HepG2 (cell line): ENCODE data around the gene R3HCC1L. TPM values are rescaled to one million over a fixed set of nuclear protein-coding genes. Genes with fewer than 3 reads are reported as not detected.

Source experiments
- ATAC-seq: fragments of 200-7000 bp; cut with Tn5 transposase; 3 replicates; pipeline ENCODE4 v1.9.1; 2020; ENCODE audit warnings: mild to moderate bottlenecking, moderate library complexity
- BruUV-seq: library from RNA; stranded (reverse); fragments of 400-500 nt; replicated peaks from 2 replicates; lab custom pipeline; 2021; lab: Mats Ljungman, UMichigan
- CTCF ChIA-PET: fragments of 300-600 bp; formaldehyde crosslinking; extraction: SDS; loops from one replicate; lab custom pipeline; 2021; ENCODE audit warnings: low total read pairs, inconsistent platforms, low intra/inter-chr PET ratio; lab: Yijun Ruan, JAX
- POLR2A ChIA-PET: fragments of 350-600 bp; sonication (Branson Sonifier 250); formaldehyde crosslinking; loops from one replicate; lab custom pipeline; 2020; ENCODE audit warnings: antibody characterized with exemption, inconsistent platforms; lab: Yijun Ruan, JAX
- DNase-seq: peaks from one replicate; pipeline ENCODE4 v3.0.0-alpha.2; 2015; ENCODE audit warnings: low spot score
- FAIRE-seq: peaks from 3 replicates; lab custom pipeline; 2011; peaks lifted over from hg19 to GRCh38; lab: Jason Lieb, UNC
- H2AFZ ChIP-seq: one replicate; pipeline ENCODE4 v1.6.1; 2011; ENCODE audit warnings: low read length, inconsistent platforms
- H3K27ac ChIP-seq: fragments of 300-600 bp; 3 replicates; pipeline ENCODE4 v1.8.0; 2011; ENCODE audit warnings: mixed run types, mild to moderate bottlenecking, mixed read lengths, low read length, inconsistent platforms; ENCODE audit not compliant: insufficient read depth; ENCODE audit errors: extremely low read length
- H3K27me3 ChIP-seq, 2 experiments: fragments of 200-600 bp in 1 of 2; 2 replicates in 1 of 2; 3 replicates in 1 of 2; pipeline versions ENCODE4 v1.6.0 to v1.8.0; 2011; ENCODE audit warnings: low read length in 2 of 2, mild to moderate bottlenecking in 2 of 2, moderate library complexity in 2 of 2, inconsistent platforms in 1 of 2; ENCODE audit not compliant: insufficient read depth in 2 of 2, control insufficient read depth in 1 of 2
- H3K36me3 ChIP-seq, 2 experiments: fragments of 200-600 bp in 1 of 2; replicated peaks in 1 of 2; 2 replicates in 1 of 2; 3 replicates in 1 of 2; pipeline versions ENCODE4 v1.5.1 to v1.8.0; 2011; ENCODE audit warnings: low read length in 2 of 2, inconsistent platforms in 1 of 2; ENCODE audit not compliant: insufficient read depth in 2 of 2, control insufficient read depth in 1 of 2
- H3K4me1 ChIP-seq: 2 replicates; pipeline ENCODE4 v1.5.1; 2012; ENCODE audit warnings: low read length, inconsistent platforms; ENCODE audit not compliant: insufficient read depth
- H3K4me2 ChIP-seq: 2 replicates; pipeline ENCODE4 v1.6.0; 2011; ENCODE audit warnings: low read depth, low read length, inconsistent platforms
- H3K4me3 ChIP-seq, 3 experiments: fragments of 200-600 bp in 1 of 3; sonication (generic), shearing (Covaris generic) in 1 of 3; replicated peaks in 1 of 3; 2 replicates each; pipeline ENCODE4 v1.5.1; 2011 to 2016; ENCODE audit warnings: low read length in 3 of 3, inconsistent platforms in 2 of 3, low read depth in 2 of 3, mild to moderate bottlenecking in 2 of 3, control low read depth in 1 of 3, mixed read lengths in 1 of 3; ENCODE audit not compliant: insufficient read depth in 1 of 3
- H3K79me2 ChIP-seq: one replicate; pipeline ENCODE4 v1.6.1; 2011; ENCODE audit warnings: low read length, inconsistent platforms; ENCODE audit not compliant: insufficient read depth
- H3K9ac ChIP-seq: 2 replicates; pipeline ENCODE4 v1.6.0; 2011; ENCODE audit warnings: mild to moderate bottlenecking, low read depth, low read length, inconsistent platforms; ENCODE audit not compliant: insufficient read depth
- H3K9me3 ChIP-seq: 2 replicates; pipeline ENCODE4 v1.5.1; 2012; ENCODE audit warnings: mild to moderate bottlenecking, low read length
- H4K20me1 ChIP-seq: 2 replicates; pipeline ENCODE4 v1.6.0; 2011; ENCODE audit warnings: inconsistent platforms, mild to moderate bottlenecking, low read length, moderate library complexity; ENCODE audit not compliant: insufficient read depth
- ASH2L ChIP-seq: fragments of 300-600, 200-600 bp; sonication (generic); IDR thresholded peaks from 2 replicates; pipeline ENCODE4 v1.7.0; 2017; ENCODE audit warnings: low read depth, mild to moderate bottlenecking, moderate library complexity, mixed read lengths, low read length; ENCODE audit not compliant: insufficient read length
- BCL6 ChIP-seq: IDR thresholded peaks from 2 replicates; pipeline ENCODE4 v1.6.1; 2016; ENCODE audit warnings: missing genetic modification reagents, missing compliant biosample characterization
- FIP1L1 ChIP-seq: fragments of 200-400 bp; formaldehyde crosslinking; IDR thresholded peaks from 2 replicates; pipeline ENCODE4 v1.6.1; 2018; ENCODE audit warnings: low read depth, mild to moderate bottlenecking, low read length, moderate library complexity, borderline replicate concordance; ENCODE audit not compliant: insufficient read depth
- HNF4A ChIP-seq: sonication (generic); formaldehyde crosslinking; IDR thresholded peaks from 2 replicates; pipeline ENCODE4 v1.4.0; 2020; ENCODE audit warnings: missing genetic modification reagents
- MED1 ChIP-seq: sonication (generic); formaldehyde crosslinking; IDR thresholded peaks from 2 replicates; pipeline ENCODE4 v1.4.0; 2020; ENCODE audit warnings: missing genetic modification reagents
- MNT ChIP-seq: fragments of 450-650 bp; IDR thresholded peaks from 2 replicates; pipeline ENCODE4 v1.6.1; 2016
- NRL ChIP-seq: sonication (generic); formaldehyde crosslinking; IDR thresholded peaks from 2 replicates; pipeline ENCODE4 v1.5.0; 2020; ENCODE audit warnings: missing genetic modification reagents, mild to moderate bottlenecking, moderate library complexity, borderline replicate concordance
- PAXIP1 ChIP-seq: sonication (generic); formaldehyde crosslinking; conservative IDR thresholded peaks from 2 replicates; pipeline ENCODE4 v1.4.0; 2020; ENCODE audit warnings: mild to moderate bottlenecking, missing genetic modification reagents, moderate library complexity
- POGZ ChIP-seq: sonication (generic); formaldehyde crosslinking; IDR thresholded peaks from 2 replicates; pipeline ENCODE4 v1.4.0; 2020; ENCODE audit warnings: mild to moderate bottlenecking, missing genetic modification reagents
- ZNF280D ChIP-seq: sonication (generic); formaldehyde crosslinking; IDR thresholded peaks from 2 replicates; pipeline ENCODE4 v1.5.1; 2020; ENCODE audit warnings: mild to moderate bottlenecking, missing genetic modification reagents
- ZNF563 ChIP-seq: sonication (generic); formaldehyde crosslinking; IDR thresholded peaks from 2 replicates; pipeline ENCODE4 v1.8.0; 2022; ENCODE audit warnings: mild to moderate bottlenecking, moderate library complexity, missing genetic modification reagents
- ZNF691 ChIP-seq: sonication (generic); formaldehyde crosslinking; IDR thresholded peaks from 2 replicates; pipeline ENCODE4 v1.4.0; 2020; ENCODE audit warnings: missing genetic modification reagents, low read depth, mild to moderate bottlenecking, borderline replicate concordance
- ZSCAN12 ChIP-seq: sonication (generic); formaldehyde crosslinking; IDR thresholded peaks from 2 replicates; pipeline ENCODE4 v1.9.0; 2021; ENCODE audit warnings: mild to moderate bottlenecking, missing genetic modification reagents
- ZSCAN29 ChIP-seq: sonication (generic); formaldehyde crosslinking; conservative IDR thresholded peaks from 2 replicates; pipeline ENCODE4 v1.4.0; 2020; ENCODE audit warnings: mild to moderate bottlenecking, missing genetic modification reagents
- WGBS: methylation state at CpG from one replicate; pipeline ENCODE4 v1.1.6; 2017; ENCODE audit warnings: low lambda C conversion rate; 5-methylcytosine and 5-hydroxymethylcytosine counted together
- in situ Hi-C: cut with HindIII; loops from 2 replicates; pipeline ENCODE4 v1.10.0; 2017; ENCODE audit warnings: low pct_unique_long_range_greater_than_20kb; ENCODE audit not compliant: extremely low pct_ligation_motif_present
- intact Hi-C: fragments of 100-400 bp; cut with micrococcal nuclease; formaldehyde crosslinking; loops from one replicate; pipeline ENCODE4 v1.10.0; 2022; ENCODE audit not compliant: unreplicated experiment
- polyA plus RNA-seq, 8 experiments: library from polyadenylated mRNA; depleted of rRNA in 3 of 8; stranded (reverse) in 7 of 8; unstranded in 1 of 8; fragments of >200 nt; fragmentation: Illumina TruSeq in 4 of 8; extraction: Trizol in 4 of 8; gene quantifications; 2 replicates each; pipeline versions ENCODE4 v1.2.1 to v1.2.3, GENCODE V29; 2011 to 2016; ENCODE audit warnings: low read depth in 4 of 8, missing spikeins in 1 of 8, mixed read lengths in 1 of 8; ENCODE audit not compliant: insufficient read depth in 1 of 8
- total RNA-seq, 5 experiments: library from RNA; depleted of rRNA; stranded (reverse); fragments of >200 nt; fragmentation: Illumina TruSeq; extraction: Trizol; gene quantifications; 2 replicates each; pipeline ENCODE4 v1.2.3, GENCODE V29; 2016; ENCODE audit warnings: low read depth in 1 of 5

The R3HCC1L gene
- total and polyA plus RNA-seq, 2 of the 13 experiments (the other 11 are each of a cell fraction or from before 2014, with no cell fraction given): 6.5 to 12.2 TPM

- ATAC-seq: peak; percentile 25
- 0 out of 2 replicates have a peak, but pooled peaks have one; percentile 7 for TF ChIP-seq POGZ
- TF ChIP-seq HNF4A (CRISPR knock-in tag): peak; percentile 40; the same call in 1 of the 2 replicates
- no peak for TF ChIP-seq ZNF280D (CRISPR knock-in tag)
- 0 out of 2 replicates have a peak, but pooled peaks have one; percentile 4 for TF ChIP-seq ZSCAN29
- TF ChIP-seq MED1: no peak
- TF ChIP-seq ZSCAN12: no peak
- TF ChIP-seq BCL6: no peak
- no peak for TF ChIP-seq FIP1L1
- no peak for TF ChIP-seq MNT
- no peak for TF ChIP-seq PAXIP1 (CRISPR knock-in tag)
- TF ChIP-seq ASH2L: peak; percentile 10
- TF ChIP-seq NRL (CRISPR knock-in tag): no peak
- TF ChIP-seq ZNF691 (CRISPR knock-in tag): peak; percentile 57; the same call in 1 of the 2 replicates
- TF ChIP-seq ZNF563 (CRISPR knock-in tag): no peak
Observed at GRCh38 chr10:98135222-98135899, 904 bp downstream of the R3HCC1L start.

More at GRCh38 chr10:98135222-98135899, 904 bp downstream of the R3HCC1L start:
- H3K9me3 ChIP-seq: peaks cover 5% of the 10 kb centered on the region; the same call in 1 of the 2 replicates
- 2% methylated on average over 13 of the region's 13 CpGs for WGBS
- TSS peak; percentile 66 for BruUV-seq
- ChIA-PET POLR2A (interaction anchor here (1.2 kb wide), 2 partner anchors 131 to 133 kb away, joined by 3 to 4 read pairs; partner anchors contain the start of gene LOXL4), CTCF (no interaction called here)
- no peaks in the 10 kb centered on the region for H4K20me1 ChIP-seq
- peaks cover 58% of the 10 kb centered on the region for H3K4me1 ChIP-seq
- in situ Hi-C loops: no loop called here
- H3K27me3 ChIP-seq: no peaks in the 10 kb centered on the region; a peak in 1 of 5 replicates
- FAIRE-seq: peak; percentile 18
- no peak for DNase-seq
- peak overlapping the region; percentile 89 for H3K4me2 ChIP-seq
- H3K4me3 ChIP-seq: peak overlapping the region; percentile 65 to 99 (median 81)
- H3K27ac ChIP-seq: peak overlapping the region; percentile 85
- peak overlapping the region; percentile 86 for H3K9ac ChIP-seq
- peaks cover 51% of the 10 kb centered on the region for H3K79me2 ChIP-seq
- intact Hi-C loops: no loop called here
- no peaks in the 10 kb centered on the region for H3K36me3 ChIP-seq
- H2AFZ ChIP-seq: no peak overlapping the region
